HCT116 (cell line): ENCODE measurements around the gene GRM2. TPM values are rescaled to one million over a fixed set of nuclear protein-coding genes. Genes with fewer than 3 reads are reported as not detected.

ENCODE experiments used
- RAD21 ChIP-seq: IDR thresholded peaks from 2 replicates; pipeline ENCODE4 v1.6.1; 2012; ENCODE audit warnings: low read depth, mild to moderate bottlenecking
- total RNA-seq: library from RNA; stranded (reverse); gene quantifications from one replicate; pipeline ENCODE4 v1.2.1, GENCODE V29; 2021; ENCODE audit not compliant: unreplicated experiment

The GRM2 gene
- total RNA-seq, 1 experiment from 2014 or later, result 0.32 TPM

- TF ChIP-seq RAD21, result no peak
These were observed 52.3 kb downstream of the GRM2 start (continued) for GRCh38 chr3:51759203-51759602.

Other genes with a start within 250 kb of the GRM2 start
- 38.3 TPM for gene DCAF1, start 207.1 kb upstream of the GRM2 start, total RNA-seq
- gene RAD54L2, start 168.3 kb upstream of the GRM2 start, total RNA-seq, result 20.2 TPM
- 36.0 TPM for gene TEX264, start 35.8 kb upstream of the GRM2 start, total RNA-seq
- not detected for gene IQCF6, start 72.2 kb downstream of the GRM2 start, total RNA-seq
- gene IQCF2, start 154.5 kb downstream of the GRM2 start, total RNA-seq, result not detected
- not detected for gene IQCF5, start 168.5 kb downstream of the GRM2 start, total RNA-seq
- 0.66 TPM for gene IQCF1, start 196.3 kb downstream of the GRM2 start, total RNA-seq
- 71.3 TPM for gene RRP9, start 234.8 kb downstream of the GRM2 start, total RNA-seq
- 17.5 TPM for gene PARP3, start 235.3 kb downstream of the GRM2 start, total RNA-seq
- not detected for gene GPR62, start 248.3 kb downstream of the GRM2 start, total RNA-seq